Stimulated activated CD4-positive, alpha-beta T cell treated with anti-CD3 and anti-CD28 coated beads, TNF-alpha, amount 100 ng/mL, for 24 hours (primary cell): Measurements from ENCODE around the gene CLIC2.

ENCODE experiments used
- DNase-seq, 3 experiments: peaks; one replicate each; pipeline ENCODE4 v3.0.0-alpha.2; 2020; ENCODE audit warnings: low read depth in 3 of 3

Gene CLIC2

GRCh38 chrX:155262970-155263754, 71.3 kb downstream of the CLIC2 start:
- DNase-seq, result no peak

- DNase-seq, result no peak
Observed at GRCh38 chrX:155259752-155260151, 74.7 kb downstream of the CLIC2 start.

GRCh38 chrX:155251391-155251790, 83.0 kb downstream of the CLIC2 start:
- DNase-seq, result no peak

- no peak for DNase-seq
Observed at GRCh38 chrX:155247497-155247896, 86.9 kb downstream of the CLIC2 start.

- DNase-seq, result no peak
Observed at GRCh38 chrX:155246748-155247147, 87.7 kb downstream of the CLIC2 start.

- no peak for DNase-seq
Observed at GRCh38 chrX:155242300-155242699, 92.1 kb downstream of the CLIC2 start.

- no peak for DNase-seq
Observed at GRCh38 chrX:155237719-155238118, 96.7 kb downstream of the CLIC2 start.

GRCh38 chrX:155235891-155236290, 98.5 kb downstream of the CLIC2 start:
- DNase-seq, result no peak

- no peak for DNase-seq
Observed at GRCh38 chrX:155231163-155231562, 103.3 kb downstream of the CLIC2 start.
